MM.1S (cell line): ENCODE data around the gene DOCK4.

Source experiments
- DNase-seq: peaks from one replicate; pipeline ENCODE4 v3.0.0-alpha.2; 2015
- H2AFZ ChIP-seq: fragments of 300-600 bp; sonication (generic); 2 replicates; pipeline ENCODE4 v1.6.0; 2016; ENCODE audit warnings: antibody characterized with exemption, low read length
- H3F3A ChIP-seq: fragments of 300-600 bp; sonication (generic); 2 replicates; pipeline ENCODE4 v1.6.1; 2016; ENCODE audit warnings: mild to moderate bottlenecking, antibody characterized with exemption, low read length, moderate library complexity, mixed read lengths; ENCODE audit not compliant: insufficient read depth
- H3K27ac ChIP-seq: fragments of 300-600 bp; sonication (generic); 2 replicates; pipeline ENCODE4 v1.5.1; 2016; ENCODE audit warnings: mild to moderate bottlenecking, low read length
- H3K27me3 ChIP-seq: fragments of 300-600 bp; sonication (generic); replicated peaks from 2 replicates; pipeline ENCODE4 v1.6.0; 2016; ENCODE audit warnings: low read length; ENCODE audit not compliant: insufficient read depth
- H3K36me3 ChIP-seq: fragments of 300-600 bp; sonication (generic); replicated peaks from 2 replicates; pipeline ENCODE4 v1.6.1; 2016; ENCODE audit warnings: mild to moderate bottlenecking, low read length, mixed read lengths; ENCODE audit not compliant: insufficient read depth
- H3K4me1 ChIP-seq: fragments of 300-600 bp; sonication (generic); 2 replicates; pipeline ENCODE4 v1.6.1; 2016; ENCODE audit warnings: low read length, mixed read lengths
- H3K4me2 ChIP-seq: fragments of 300-600 bp; sonication (generic); 2 replicates; pipeline ENCODE4 v1.6.0; 2016; ENCODE audit warnings: low read depth, low read length
- H3K4me3 ChIP-seq: fragments of 300-600 bp; sonication (generic); 2 replicates; pipeline ENCODE4 v1.5.1; 2016; ENCODE audit warnings: low read length, mixed read lengths
- H3K79me2 ChIP-seq: fragments of 300-600 bp; sonication (generic); 2 replicates; pipeline ENCODE4 v1.6.1; 2016; ENCODE audit warnings: mixed run types, low read length, mixed read lengths
- H3K9ac ChIP-seq: fragments of 300-600 bp; sonication (generic); 2 replicates; pipeline ENCODE4 v1.6.1; 2016; ENCODE audit warnings: low read length, mixed read lengths
- H3K9me2 ChIP-seq: fragments of 300-600 bp; sonication (generic); replicated peaks from 2 replicates; pipeline ENCODE4 v1.6.1; 2016; ENCODE audit warnings: mild to moderate bottlenecking, low read length, mixed read lengths; ENCODE audit not compliant: insufficient read depth
- H3K9me3 ChIP-seq: fragments of 300-600 bp; sonication (generic); replicated peaks from 2 replicates; pipeline ENCODE4 v1.6.1; 2016; ENCODE audit warnings: mild to moderate bottlenecking, low read length, mixed read lengths; ENCODE audit not compliant: insufficient read depth
- H4K20me1 ChIP-seq: fragments of 300-600 bp; sonication (generic); 2 replicates; pipeline ENCODE4 v1.6.1; 2016; ENCODE audit warnings: mild to moderate bottlenecking, low read length, moderate library complexity, mixed read lengths; ENCODE audit not compliant: insufficient read depth
- CTCF ChIP-seq: fragments of 300-600 bp; sonication (generic); IDR thresholded peaks from 2 replicates; pipeline ENCODE4 v1.5.1; 2016; ENCODE audit warnings: antibody characterized with exemption, low read length, mixed read lengths
- EZH2 ChIP-seq: fragments of 300-600 bp; sonication (generic); optimal IDR thresholded peaks from 2 replicates; pipeline ENCODE3; 2017; ENCODE audit warnings: low read depth, mild to moderate bottlenecking, antibody characterized with exemption, low read length, mixed read lengths
- EZH2phosphoT487 ChIP-seq: fragments of 300-600 bp; sonication (generic); IDR thresholded peaks from 2 replicates; pipeline ENCODE4 v1.6.1; 2018; ENCODE audit warnings: antibody characterized with exemption, low read length

Gene DOCK4

GRCh38 chr7:112206238-112206990, at the start of gene DOCK4, which contains the start of gene ZNF277:
Gene DOCK4 (minus strand): TSS chr7:112206399. CDS start chr7:112206138, 261 bp downstream.
Gene ZNF277 (plus strand): TSS chr7:112206695. CDS start chr7:112206717, 22 bp downstream.
- peak within 1 kb of the TSS; percentile 87 for H3K4me2 ChIP-seq
- peak within 1 kb of the TSS; percentile 74; the same call in 1 of the 2 replicates for H3K27ac ChIP-seq
- no peaks in the 10 kb centered on the region for H3K27me3 ChIP-seq
- no peaks in the 10 kb centered on the region for H3K36me3 ChIP-seq
- peak within 1 kb of the TSS; percentile 86 for H3K4me3 ChIP-seq
- H3K9me2 ChIP-seq: no peaks in the 10 kb centered on the region
- TF ChIP-seq CTCF: no peak
- TF ChIP-seq EZH2phosphoT487: no peak
- TF ChIP-seq EZH2: no peak
- peaks cover 34% of the 10 kb centered on the region for H3F3A ChIP-seq
- H3K79me2 ChIP-seq: peaks cover 94% of the 10 kb centered on the region
- peak within 1 kb of the TSS; percentile 74 for H3K9ac ChIP-seq
- no peaks in the 10 kb centered on the region for H4K20me1 ChIP-seq
- DNase-seq: peak; percentile 100
- H2AFZ ChIP-seq: peak within 1 kb of the TSS; percentile 89
- peaks cover 6% of the 10 kb centered on the region for H3K4me1 ChIP-seq
- no peaks in the 10 kb centered on the region for H3K9me3 ChIP-seq

- H3K4me2 ChIP-seq: no peak overlapping the region
- no peak overlapping the region for H3K27ac ChIP-seq
These were observed 49.2 kb upstream of the DOCK4 start for GRCh38 chr7:112255388-112255720.

GRCh38 chr7:112254709-112255387, 48.6 kb upstream of the DOCK4 start:
- Histone ChIP-seq H3K4me2 (no peak overlapping the region), H3K27ac (no peak overlapping the region), H3K4me1 (no peaks in the 10 kb centered on the region), H3F3A (no peaks in the 10 kb centered on the region), H3K79me2 (peaks cover 24% of the 10 kb centered on the region), H3K9me3 (no peaks in the 10 kb centered on the region), H2AFZ (no peak overlapping the region), H3K4me3 (no peak overlapping the region), H3K27me3 (no peaks in the 10 kb centered on the region), H3K9me2 (no peaks in the 10 kb centered on the region), H3K36me3 (no peaks in the 10 kb centered on the region), H4K20me1 (no peaks in the 10 kb centered on the region), H3K9ac (no peak overlapping the region)
- TF ChIP-seq CTCF (no peak), EZH2phosphoT487 (no peak), EZH2 (no peak)
- no peak for DNase-seq

More at GRCh38 chr7:112255388-112255720, 49.2 kb upstream of the DOCK4 start:
- Histone ChIP-seq H3K36me3 (no peaks in the 10 kb centered on the region), H3K9me2 (no peaks in the 10 kb centered on the region), H3F3A (no peaks in the 10 kb centered on the region), H3K27me3 (no peaks in the 10 kb centered on the region), H2AFZ (no peak overlapping the region), H3K9me3 (no peaks in the 10 kb centered on the region), H3K4me1 (no peaks in the 10 kb centered on the region), H3K79me2 (peaks cover 24% of the 10 kb centered on the region), H4K20me1 (no peaks in the 10 kb centered on the region), H3K4me3 (no peak overlapping the region), H3K9ac (no peak overlapping the region)
- TF ChIP-seq EZH2 (no peak), EZH2phosphoT487 (no peak), CTCF (no peak)
- no peak for DNase-seq
